ENCODE results near the gene APBA1. TPM values are rescaled to one million over a fixed set of nuclear protein-coding genes. Genes with fewer than 3 reads are reported as not detected.

Gene APBA1
- total and polyA plus RNA-seq, 2 donors (not counting 1 experiment from before 2014, with no cell fraction given), result 0.01 to 0.05 TPM

DNA sequence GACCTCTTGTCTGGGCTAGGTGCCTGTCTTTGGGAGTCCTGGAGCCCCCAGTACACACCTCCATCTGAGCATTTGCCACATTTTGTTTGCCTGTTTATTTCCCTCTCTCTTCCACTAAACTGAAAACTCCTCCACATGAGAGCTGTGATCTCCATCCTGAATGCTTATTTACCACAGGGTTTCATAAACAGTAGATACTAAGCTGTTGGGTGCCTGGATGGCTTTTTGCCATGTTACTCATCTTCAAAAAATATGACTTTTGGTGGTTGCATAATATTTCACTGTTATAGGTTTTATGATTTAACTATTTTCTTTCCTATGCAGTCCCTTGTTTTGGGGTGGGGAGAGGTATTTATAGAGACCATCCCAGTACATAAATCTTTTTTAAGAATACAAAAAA lies 99.6 kb downstream of the APBA1 start:
- H3K9me3 Mint-ChIP-seq (ENCODE audit: insufficient read depth), result no peaks in the 10 kb centered on the region
- POLR2A ChIA-PET, result no interaction called here

DNA sequence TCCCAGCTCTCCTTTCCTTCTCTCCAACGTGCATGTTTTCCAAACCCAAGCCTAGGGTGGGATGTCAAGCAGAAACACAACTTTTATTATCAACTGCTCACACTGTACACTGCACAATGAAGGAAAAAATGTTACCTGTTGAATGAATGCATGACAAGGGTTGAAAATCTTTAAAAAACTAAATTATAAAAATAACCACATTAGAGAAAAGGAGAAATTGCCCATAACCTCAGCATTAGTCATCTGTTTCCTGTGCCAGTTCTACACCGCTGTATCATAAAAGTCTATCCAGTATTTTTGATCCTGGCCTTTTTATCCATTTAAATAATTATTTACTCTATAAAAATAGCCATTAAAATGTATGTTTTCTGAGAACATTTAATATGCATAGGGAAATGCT lies 101.1 kb downstream of the APBA1 start:
- Mint-ChIP-seq H3K4me3 (no peak overlapping the region), H3K4me1 (no peaks in the 10 kb centered on the region), H3K27ac (no peak overlapping the region), H3K9me3 (ENCODE audit: insufficient read depth) (no peaks in the 10 kb centered on the region), H3K27me3 (no peaks in the 10 kb centered on the region)
- intact Hi-C loops (cut with micrococcal nuclease), result loop anchor here (10.0 kb wide), 1 partner anchor 64 kb away; no protein-coding TSS in a partner anchor
- H3K4me2 ChIP-seq (replicated peaks; ENCODE audit: low read depth, low read length, poor library complexity, severe bottlenecking), result no peak overlapping the region
- H3K79me2 ChIP-seq (ENCODE audit: control insufficient read depth, insufficient read depth, low read length), result no peaks in the 10 kb centered on the region
- TF ChIP-seq EZH2 (IDR thresholded peaks at IDR 0.05; ENCODE audit: borderline replicate concordance, insufficient read depth, low read depth, low read length, poor library complexity, severe bottlenecking), result no peak
- TF ChIP-seq, protein P1, sequence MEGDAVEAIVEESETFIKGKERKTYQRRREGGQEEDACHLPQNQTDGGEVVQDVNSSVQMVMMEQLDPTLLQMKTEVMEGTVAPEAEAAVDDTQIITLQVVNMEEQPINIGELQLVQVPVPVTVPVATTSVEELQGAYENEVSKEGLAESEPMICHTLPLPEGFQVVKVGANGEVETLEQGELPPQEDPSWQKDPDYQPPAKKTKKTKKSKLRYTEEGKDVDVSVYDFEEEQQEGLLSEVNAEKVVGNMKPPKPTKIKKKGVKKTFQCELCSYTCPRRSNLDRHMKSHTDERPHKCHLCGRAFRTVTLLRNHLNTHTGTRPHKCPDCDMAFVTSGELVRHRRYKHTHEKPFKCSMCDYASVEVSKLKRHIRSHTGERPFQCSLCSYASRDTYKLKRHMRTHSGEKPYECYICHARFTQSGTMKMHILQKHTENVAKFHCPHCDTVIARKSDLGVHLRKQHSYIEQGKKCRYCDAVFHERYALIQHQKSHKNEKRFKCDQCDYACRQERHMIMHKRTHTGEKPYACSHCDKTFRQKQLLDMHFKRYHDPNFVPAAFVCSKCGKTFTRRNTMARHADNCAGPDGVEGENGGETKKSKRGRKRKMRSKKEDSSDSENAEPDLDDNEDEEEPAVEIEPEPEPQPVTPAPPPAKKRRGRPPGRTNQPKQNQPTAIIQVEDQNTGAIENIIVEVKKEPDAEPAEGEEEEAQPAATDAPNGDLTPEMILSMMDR (IDR thresholded peaks at IDR 0.05), result no peak
- CTCF ChIA-PET, result no interaction called here
- ATAC-seq (ENCODE audit: low read depth), result no peak
- H3K4me3 ChIP-seq (ENCODE audit: control extremely low read depth in 1 of 5, extremely low read depth in 1 of 5, insufficient read depth in 1 of 5, low read depth in 2 of 5, low read length in 4 of 5), result no peak overlapping the region
- H3K9me3 ChIP-seq (ENCODE audit: control extremely low read depth in 1 of 3, control insufficient read depth in 2 of 3, insufficient read depth in 1 of 3, low read length in 2 of 3), result no peaks in the 10 kb centered on the region
- H4K20me1 ChIP-seq (ENCODE audit: control insufficient read depth, insufficient read depth, low read length, poor library complexity, severe bottlenecking), result no peaks in the 10 kb centered on the region
- no CpG with 5 or more reads among the region's 2 CpGs for WGBS (ENCODE audit: insufficient coverage)
- no peaks in the 10 kb centered on the region for H3K27me3 ChIP-seq (replicated peaks in 1 of 4; ENCODE audit: control extremely low read depth in 1 of 4, control insufficient read depth in 3 of 4, insufficient read depth in 4 of 4, low read length in 3 of 4)
- H3K36me3 ChIP-seq (replicated peaks in 1 of 2; ENCODE audit: control extremely low read depth in 1 of 2, control insufficient read depth in 1 of 2, extremely low read depth in 1 of 2, insufficient read depth in 2 of 2, low read length in 1 of 2), result no peaks in the 10 kb centered on the region
- DNase-seq, result no peak
- POLR2A ChIA-PET, result no interaction called here
- H3K27ac ChIP-seq (ENCODE audit: low read length in 2 of 2), result no peak overlapping the region
- no peaks in the 10 kb centered on the region for H3K4me1 ChIP-seq (ENCODE audit: control insufficient read depth in 2 of 2, insufficient read depth in 2 of 2, low read length in 2 of 2)
- no peak overlapping the region for H3K9ac ChIP-seq (ENCODE audit: low read length)
- H2AFZ ChIP-seq (ENCODE audit: insufficient read depth, low read depth, low read length, poor library complexity, severe bottlenecking), result no peak overlapping the region

More for the DNA sequence above, 99.6 kb downstream of the APBA1 start:
- Mint-ChIP-seq H3K4me1 (no peaks in the 10 kb centered on the region), H3K4me3 (no peak overlapping the region), H3K27me3 (peaks cover 2% of the 10 kb centered on the region), H3K27ac (no peak overlapping the region)
- DNase-seq (no peak), ATAC-seq (ENCODE audit: low read depth) (no peak)
- Histone ChIP-seq H4K20me1 (ENCODE audit: control insufficient read depth, insufficient read depth, low read length, poor library complexity, severe bottlenecking) (no peaks in the 10 kb centered on the region), H3K27me3 (replicated peaks in 1 of 4; ENCODE audit: control extremely low read depth in 1 of 4, control insufficient read depth in 3 of 4, insufficient read depth in 4 of 4, low read length in 3 of 4) (no peaks in the 10 kb centered on the region), H3K36me3 (replicated peaks in 1 of 2; ENCODE audit: control extremely low read depth in 1 of 2, control insufficient read depth in 1 of 2, extremely low read depth in 1 of 2, insufficient read depth in 2 of 2, low read length in 1 of 2) (no peaks in the 10 kb centered on the region), H3K27ac (ENCODE audit: low read length in 2 of 2) (no peak overlapping the region), H3K9ac (ENCODE audit: low read length) (no peak overlapping the region), H3K4me2 (replicated peaks; ENCODE audit: low read depth, low read length, poor library complexity, severe bottlenecking) (no peak overlapping the region), H3K79me2 (ENCODE audit: control insufficient read depth, insufficient read depth, low read length) (no peaks in the 10 kb centered on the region), H3K9me3 (ENCODE audit: control extremely low read depth in 1 of 3, control insufficient read depth in 2 of 3, insufficient read depth in 1 of 3, low read length in 2 of 3) (no peaks in the 10 kb centered on the region), H3K4me3 (ENCODE audit: control extremely low read depth in 1 of 5, extremely low read depth in 1 of 5, insufficient read depth in 1 of 5, low read depth in 2 of 5, low read length in 4 of 5) (no peak overlapping the region), H3K4me1 (ENCODE audit: control insufficient read depth in 2 of 2, insufficient read depth in 2 of 2, low read length in 2 of 2) (no peaks in the 10 kb centered on the region), H2AFZ (ENCODE audit: insufficient read depth, low read depth, low read length, poor library complexity, severe bottlenecking) (no peak overlapping the region)
- intact Hi-C loops (cut with micrococcal nuclease), result loop anchor here (10.0 kb wide), 1 partner anchor 62 kb away; no protein-coding TSS in a partner anchor
- CTCF ChIA-PET, result no interaction called here
- TF ChIP-seq, protein P1 (IDR thresholded peaks at IDR 0.05), result no peak
- TF ChIP-seq EZH2 (IDR thresholded peaks at IDR 0.05; ENCODE audit: borderline replicate concordance, insufficient read depth, low read depth, low read length, poor library complexity, severe bottlenecking), result no peak

All from B cell (primary cell).